GM12891 (cell line): ENCODE results near the gene ADNP.
A peak's percentile ranks its signal among the peaks of the same experiment; 100 is the strongest.

Source experiments
- PAX5 ChIP-seq: IDR thresholded peaks from 2 replicates; pipeline ENCODE4 v1.6.1; 2011; ENCODE audit warnings: low read length, moderate library complexity, mild to moderate bottlenecking; ENCODE audit not compliant: insufficient read depth, severe bottlenecking
- POLR2A ChIP-seq: IDR thresholded peaks from 2 replicates; pipeline ENCODE4 v1.6.1; 2011; ENCODE audit warnings: low read depth, low read length, control low read depth
- POLR2AphosphoS5 ChIP-seq: IDR thresholded peaks from 2 replicates; pipeline ENCODE4 v1.6.1; 2011; ENCODE audit warnings: low read depth, low read length, control low read depth
- POU2F2 ChIP-seq: IDR thresholded peaks from 2 replicates; pipeline ENCODE4 v1.6.1; 2011; ENCODE audit warnings: low read depth, mild to moderate bottlenecking, control low read depth, low read length, moderate library complexity
- SPI1 ChIP-seq: IDR thresholded peaks from 2 replicates; pipeline ENCODE4 v1.6.1; 2011; ENCODE audit warnings: low read depth, low read length, control low read depth
- TAF1 ChIP-seq: IDR thresholded peaks from 2 replicates; pipeline ENCODE4 v1.6.1; 2011; ENCODE audit warnings: low read depth, low read length, control low read depth

DNA sequence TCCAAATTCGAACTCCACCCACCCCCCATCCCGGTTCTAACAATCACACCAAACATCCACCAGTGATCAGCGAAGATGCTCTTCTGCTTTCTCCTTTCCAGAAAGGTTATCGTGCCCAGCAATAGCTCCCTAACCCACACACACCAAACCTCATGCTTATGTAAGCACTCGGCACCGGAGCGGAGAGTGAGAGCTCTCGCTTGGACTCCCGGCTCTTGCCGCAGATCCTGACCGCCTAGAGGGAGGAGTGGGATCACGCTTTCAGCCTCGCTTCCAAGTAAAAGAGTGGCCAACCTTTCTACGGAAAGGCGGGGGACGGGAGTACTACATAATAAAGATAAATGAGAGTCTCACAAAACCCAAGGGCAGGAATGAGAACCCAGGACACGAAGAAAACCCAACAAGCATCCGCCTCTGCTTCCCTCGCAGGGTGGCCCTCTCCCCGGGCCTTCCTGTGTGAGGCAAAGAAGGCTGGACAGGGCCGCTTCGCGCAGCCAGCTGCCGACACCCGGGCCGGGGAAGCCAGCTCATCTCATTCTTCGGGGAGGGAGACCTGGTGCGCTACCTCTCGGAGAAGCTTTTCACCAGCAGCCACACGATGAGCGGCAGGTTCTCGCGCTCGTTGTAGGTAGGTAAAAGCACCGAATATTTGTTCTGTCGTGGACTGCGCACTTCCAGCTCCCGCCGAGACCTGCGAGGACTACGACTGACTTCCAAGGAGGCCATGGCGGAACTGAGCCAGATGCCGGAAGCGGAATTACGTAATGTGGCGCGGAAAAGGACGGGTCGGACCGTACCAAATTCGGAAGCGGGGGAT lies 26.8 kb upstream of the ADNP start, which contains the start of gene DPM1:
- TF ChIP-seq TAF1 (peak; percentile 100), POLR2A (peak; percentile 99), POLR2AphosphoS5 (peak; percentile 99), PAX5 (no peak), SPI1 (peak; percentile 25; the same call in 1 of the 2 replicates), POU2F2 (peak; percentile 59; the same call in 1 of the 2 replicates)
